ENCODE results near the gene AMPD2. TPM values are rescaled to one million over a fixed set of nuclear protein-coding genes. Genes with fewer than 3 reads are reported as not detected.

The AMPD2 gene
- total RNA-seq, 1 donor from 2014 or later = 49.3 TPM

DNA sequence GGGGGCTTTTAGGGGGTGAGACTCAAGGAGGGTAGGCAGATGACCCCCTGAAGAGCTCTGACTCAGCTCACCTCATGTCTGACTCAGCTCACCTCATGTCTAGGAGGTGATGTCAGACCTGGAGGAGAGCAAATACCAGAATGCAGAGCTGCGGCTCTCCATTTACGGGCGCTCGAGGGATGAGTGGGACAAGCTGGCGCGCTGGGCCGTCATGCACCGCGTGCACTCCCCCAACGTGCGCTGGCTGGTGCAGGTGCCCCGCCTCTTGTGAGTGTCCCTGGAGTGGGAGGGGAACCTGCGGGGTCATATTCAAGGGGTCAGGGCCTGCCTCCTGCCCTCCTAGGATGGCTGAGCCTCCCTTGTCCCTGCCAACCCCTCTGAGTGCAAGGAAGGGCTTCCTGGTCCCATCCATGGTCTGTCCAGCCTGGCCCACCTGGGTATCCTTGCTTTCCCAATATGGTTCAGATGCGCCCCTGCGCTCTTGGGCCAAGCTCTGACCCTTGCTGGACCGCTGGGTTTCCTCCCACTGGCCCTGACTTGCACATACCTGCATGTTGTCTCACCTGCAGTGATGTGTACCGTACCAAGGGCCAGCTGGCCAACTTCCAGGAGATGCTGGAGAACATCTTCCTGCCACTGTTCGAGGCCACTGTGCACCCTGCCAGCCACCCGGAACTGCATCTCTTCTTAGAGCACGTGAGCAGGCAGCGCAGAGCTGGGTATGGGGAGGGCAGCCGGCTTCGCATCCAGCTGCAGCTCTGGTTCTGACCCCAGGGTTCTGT lies 9.1 kb downstream of the AMPD2 start:
- TF ChIP-seq, protein P1, sequence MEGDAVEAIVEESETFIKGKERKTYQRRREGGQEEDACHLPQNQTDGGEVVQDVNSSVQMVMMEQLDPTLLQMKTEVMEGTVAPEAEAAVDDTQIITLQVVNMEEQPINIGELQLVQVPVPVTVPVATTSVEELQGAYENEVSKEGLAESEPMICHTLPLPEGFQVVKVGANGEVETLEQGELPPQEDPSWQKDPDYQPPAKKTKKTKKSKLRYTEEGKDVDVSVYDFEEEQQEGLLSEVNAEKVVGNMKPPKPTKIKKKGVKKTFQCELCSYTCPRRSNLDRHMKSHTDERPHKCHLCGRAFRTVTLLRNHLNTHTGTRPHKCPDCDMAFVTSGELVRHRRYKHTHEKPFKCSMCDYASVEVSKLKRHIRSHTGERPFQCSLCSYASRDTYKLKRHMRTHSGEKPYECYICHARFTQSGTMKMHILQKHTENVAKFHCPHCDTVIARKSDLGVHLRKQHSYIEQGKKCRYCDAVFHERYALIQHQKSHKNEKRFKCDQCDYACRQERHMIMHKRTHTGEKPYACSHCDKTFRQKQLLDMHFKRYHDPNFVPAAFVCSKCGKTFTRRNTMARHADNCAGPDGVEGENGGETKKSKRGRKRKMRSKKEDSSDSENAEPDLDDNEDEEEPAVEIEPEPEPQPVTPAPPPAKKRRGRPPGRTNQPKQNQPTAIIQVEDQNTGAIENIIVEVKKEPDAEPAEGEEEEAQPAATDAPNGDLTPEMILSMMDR (IDR thresholded peaks at IDR 0.05; ENCODE audit: partially characterized antibody, unreplicated experiment) = no peak
- Mint-ChIP-seq H3K4me3 (ENCODE audit: unreplicated experiment) (no peak overlapping the region), H3K27ac (ENCODE audit: unreplicated experiment) (no peak overlapping the region), H3K36me3 (ENCODE audit: unreplicated experiment) (no peaks in the 10 kb centered on the region), H3K27me3 (ENCODE audit: unreplicated experiment) (peaks cover 10% of the 10 kb centered on the region), H3K4me1 (ENCODE audit: low read depth, unreplicated experiment) (peaks cover 18% of the 10 kb centered on the region), H3K9me3 (ENCODE audit: unreplicated experiment) (peaks cover 8% of the 10 kb centered on the region)
- DNase-seq = no peak

DNA sequence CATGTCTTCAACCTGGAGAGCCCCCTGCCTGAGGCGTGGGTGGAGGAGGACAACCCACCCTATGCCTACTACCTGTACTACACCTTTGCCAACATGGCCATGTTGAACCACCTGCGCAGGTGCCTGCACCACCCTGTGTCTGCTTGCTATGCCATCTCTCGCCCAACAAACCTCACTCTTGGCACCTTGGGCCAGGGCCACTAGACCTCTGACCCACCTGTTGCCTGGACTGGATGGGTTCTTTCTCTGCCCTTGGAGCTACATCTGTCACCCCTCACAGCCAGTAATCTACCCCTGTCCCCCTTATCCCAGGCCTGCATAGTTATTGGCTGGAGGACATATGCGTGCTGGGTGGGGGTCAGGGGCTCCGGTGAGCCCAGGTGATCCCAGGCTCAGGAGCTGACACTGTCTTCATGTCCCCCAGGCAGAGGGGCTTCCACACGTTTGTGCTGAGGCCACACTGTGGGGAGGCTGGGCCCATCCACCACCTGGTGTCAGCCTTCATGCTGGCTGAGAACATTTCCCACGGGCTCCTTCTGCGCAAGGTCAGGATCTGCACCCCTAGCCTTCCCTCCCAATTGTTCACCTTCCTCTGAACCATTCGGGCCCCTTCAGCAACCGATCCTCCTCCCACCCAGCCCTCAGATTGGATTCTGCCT lies 9.9 kb downstream of the AMPD2 start:
- peaks cover 10% of the 10 kb centered on the region for H3K27me3 Mint-ChIP-seq (ENCODE audit: unreplicated experiment)
- H3K36me3 Mint-ChIP-seq (ENCODE audit: unreplicated experiment) = no peaks in the 10 kb centered on the region
- DNase-seq = no peak
- H3K4me3 Mint-ChIP-seq (ENCODE audit: unreplicated experiment) = no peak overlapping the region
- TF ChIP-seq, protein P1 (IDR thresholded peaks at IDR 0.05; ENCODE audit: partially characterized antibody, unreplicated experiment) = no peak
- peaks cover 8% of the 10 kb centered on the region for H3K9me3 Mint-ChIP-seq (ENCODE audit: unreplicated experiment)
- peaks cover 18% of the 10 kb centered on the region for H3K4me1 Mint-ChIP-seq (ENCODE audit: low read depth, unreplicated experiment)
- no peak overlapping the region for H3K27ac Mint-ChIP-seq (ENCODE audit: unreplicated experiment)

DNA sequence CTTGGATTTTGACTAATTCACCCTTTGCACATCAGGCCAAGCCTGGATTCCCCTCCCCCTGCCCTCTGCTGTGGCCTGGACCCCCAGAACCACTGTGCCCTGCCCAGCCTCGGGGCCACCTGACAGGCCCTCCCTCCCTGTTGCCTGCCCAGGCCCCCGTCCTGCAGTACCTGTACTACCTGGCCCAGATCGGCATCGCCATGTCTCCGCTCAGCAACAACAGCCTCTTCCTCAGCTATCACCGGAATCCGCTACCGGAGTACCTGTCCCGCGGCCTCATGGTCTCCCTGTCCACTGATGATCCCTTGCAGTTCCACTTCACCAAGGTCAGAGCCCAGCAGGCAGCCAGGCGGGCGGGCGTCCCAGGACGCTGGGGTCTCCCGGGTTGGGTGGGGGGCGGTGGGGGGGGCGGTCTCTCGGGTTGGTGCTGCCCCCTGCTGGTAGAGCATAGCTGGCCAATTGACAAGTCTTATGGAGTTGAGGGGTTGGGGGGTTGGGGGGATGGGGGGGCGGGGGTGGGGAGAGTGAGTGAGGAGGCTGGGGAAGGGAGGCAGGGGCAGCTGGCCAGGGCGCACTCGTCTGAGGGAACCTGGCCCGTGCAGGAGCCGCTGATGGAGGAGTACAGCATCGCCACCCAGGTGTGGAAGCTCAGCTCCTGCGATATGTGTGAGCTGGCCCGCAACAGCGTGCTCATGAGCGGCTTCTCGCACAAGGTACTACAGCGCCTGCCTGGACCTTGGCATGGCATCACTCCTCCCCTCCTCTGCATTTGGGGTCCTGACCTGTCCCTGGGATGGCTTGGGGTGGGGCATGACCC lies 10.7 kb downstream of the AMPD2 start:
- Mint-ChIP-seq H3K4me1 (ENCODE audit: low read depth, unreplicated experiment) (peaks cover 14% of the 10 kb centered on the region), H3K27ac (ENCODE audit: unreplicated experiment) (no peak overlapping the region), H3K36me3 (ENCODE audit: unreplicated experiment) (no peaks in the 10 kb centered on the region), H3K4me3 (ENCODE audit: unreplicated experiment) (no peak overlapping the region), H3K9me3 (ENCODE audit: unreplicated experiment) (peaks cover 8% of the 10 kb centered on the region), H3K27me3 (ENCODE audit: unreplicated experiment) (peaks cover 9% of the 10 kb centered on the region)
- TF ChIP-seq, protein P1 (IDR thresholded peaks at IDR 0.05; ENCODE audit: partially characterized antibody, unreplicated experiment) = peak; percentile 45
- no peak for DNase-seq

DNA sequence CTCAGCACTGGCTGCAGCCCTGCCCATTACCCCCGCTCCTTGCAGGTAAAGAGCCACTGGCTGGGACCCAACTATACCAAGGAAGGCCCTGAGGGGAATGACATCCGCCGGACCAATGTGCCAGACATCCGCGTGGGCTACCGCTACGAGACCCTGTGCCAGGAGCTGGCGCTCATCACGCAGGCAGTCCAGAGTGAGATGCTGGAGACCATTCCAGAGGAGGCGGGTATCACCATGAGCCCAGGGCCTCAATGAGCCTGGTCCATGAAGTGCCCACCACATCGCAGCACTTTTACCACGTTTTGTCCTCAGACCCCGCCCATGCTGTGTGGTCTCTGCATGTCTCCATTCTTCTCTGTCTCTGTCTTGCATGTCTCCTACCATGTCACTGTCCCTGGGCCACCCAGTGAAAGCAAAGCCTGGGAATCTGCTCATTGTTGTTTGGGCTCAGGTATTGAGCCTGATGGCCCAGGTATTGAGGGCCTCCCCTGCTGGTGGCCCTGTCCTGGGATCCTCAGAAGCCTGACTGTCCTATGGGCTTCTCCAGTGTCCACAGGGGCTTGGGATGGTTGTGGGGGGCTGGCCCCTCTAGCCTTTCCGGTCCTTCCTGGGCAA lies 11.4 kb downstream of the AMPD2 start:
- Mint-ChIP-seq H3K27ac (ENCODE audit: unreplicated experiment) (no peak overlapping the region), H3K27me3 (ENCODE audit: unreplicated experiment) (peaks cover 6% of the 10 kb centered on the region), H3K4me1 (ENCODE audit: low read depth, unreplicated experiment) (peaks cover 7% of the 10 kb centered on the region), H3K4me3 (ENCODE audit: unreplicated experiment) (no peak overlapping the region), H3K9me3 (ENCODE audit: unreplicated experiment) (peaks cover 8% of the 10 kb centered on the region), H3K36me3 (ENCODE audit: unreplicated experiment) (no peaks in the 10 kb centered on the region)
- DNase-seq = no peak
- TF ChIP-seq, protein P1 (IDR thresholded peaks at IDR 0.05; ENCODE audit: partially characterized antibody, unreplicated experiment) = no peak

Measured in glutamatergic neuron (in vitro differentiated cells).